Muscle layer of duodenum (tissue), 2 donors: ENCODE data around the gene CPLANE2.
"Not testable (repeated sequence)": the region's sequence is repeated elsewhere in the genome, so short reads cannot be mapped to it uniquely, and the experiment has no call there.

Experiments
- H3K27ac ChIP-seq: one replicate; pipeline ENCODE4 v1.7.0; 2013; ENCODE audit warnings: mild to moderate bottlenecking, low read length
- H3K27me3 ChIP-seq: one replicate; pipeline ENCODE4 v1.7.0; 2013; ENCODE audit warnings: low read depth, mild to moderate bottlenecking, control low read depth, low read length
- H3K36me3 ChIP-seq, 2 donors: one replicate each; pipeline ENCODE4 v1.7.0; 2013; ENCODE audit warnings: low read length in 2 of 2, control low read depth in 1 of 2, mild to moderate bottlenecking in 1 of 2; ENCODE audit not compliant: insufficient read depth in 2 of 2, control insufficient read depth in 1 of 2
- H3K4me1 ChIP-seq, 2 donors: one replicate each; pipeline ENCODE4 v1.7.0; 2013; ENCODE audit warnings: low read length in 2 of 2, mild to moderate bottlenecking in 2 of 2, control low read depth in 1 of 2, moderate library complexity in 1 of 2; ENCODE audit not compliant: insufficient read depth in 2 of 2, control insufficient read depth in 1 of 2
- H3K4me3 ChIP-seq, 2 donors: one replicate each; pipeline ENCODE4 v1.7.0; 2013; ENCODE audit warnings: low read length in 2 of 2, low read depth in 1 of 2, mild to moderate bottlenecking in 1 of 2
- H3K9me3 ChIP-seq, 2 donors: one replicate each; pipeline ENCODE4 v1.7.0; 2013; ENCODE audit warnings: low read length in 2 of 2, control low read depth in 1 of 2, mild to moderate bottlenecking in 1 of 2; ENCODE audit not compliant: control insufficient read depth in 1 of 2
- donor health status: healthy.

CPLANE2 gene

DNA sequence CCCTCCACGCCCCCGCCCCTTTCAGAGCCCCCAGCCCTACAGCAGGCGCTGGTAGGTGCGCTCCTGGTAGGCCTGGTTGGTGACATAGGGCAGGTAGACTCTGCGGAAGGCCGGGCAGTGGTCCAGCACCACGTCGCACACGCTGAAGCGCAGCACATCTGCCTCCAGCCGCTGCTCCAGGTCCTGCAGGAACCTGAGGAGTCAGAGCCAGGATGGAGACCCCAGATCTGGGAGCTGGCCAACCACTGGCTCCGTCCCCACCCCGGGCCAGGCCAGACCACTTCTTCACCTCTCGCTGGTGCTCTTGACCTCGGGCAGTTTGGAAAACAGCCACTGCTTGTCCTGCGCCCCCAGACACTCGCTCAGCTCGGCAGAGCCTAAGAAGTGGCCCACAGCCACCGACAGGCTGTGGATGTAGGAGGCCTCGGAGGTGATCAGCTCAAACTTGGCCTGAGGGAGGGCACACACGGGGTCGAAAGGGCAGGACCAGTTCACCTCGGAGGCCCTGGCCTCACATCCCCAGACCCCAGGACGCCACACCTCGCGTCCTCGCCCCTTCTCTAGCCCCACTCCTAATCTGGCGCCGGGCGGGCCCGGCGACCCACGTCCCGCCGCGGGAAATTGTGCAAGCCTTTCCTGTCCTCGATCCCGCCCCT is 31.0 kb downstream of the CPLANE2 start:
- Histone ChIP-seq H3K27ac (no peak overlapping the region), H3K9me3 (no peaks in the 10 kb centered on the region), H3K4me1 (peaks cover 0 to 7% of the 10 kb centered on the region in 2 donors), H3K27me3 (no peaks in the 10 kb centered on the region), H3K4me3 (peak overlapping the region; percentile 29 to 46), H3K36me3 (peaks cover 0 to 3% of the 10 kb centered on the region in 2 donors)

DNA sequence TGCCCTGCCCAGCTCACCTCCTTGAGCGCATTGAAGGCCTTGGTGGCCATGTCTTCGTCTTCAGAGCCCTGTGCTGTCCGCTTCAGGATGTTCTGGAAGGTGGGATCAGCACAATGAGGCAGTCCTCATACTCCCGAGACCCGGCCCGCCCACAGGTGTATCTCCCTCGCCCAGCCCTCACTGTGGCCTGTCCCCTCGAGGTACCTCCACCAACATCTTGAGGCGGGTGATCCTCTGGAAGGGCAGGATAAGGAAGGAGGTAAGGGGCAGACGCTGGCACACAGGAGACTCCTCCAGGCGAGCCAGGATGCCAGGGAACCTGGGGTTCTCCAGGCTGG is 31.7 kb downstream of the CPLANE2 start:
- Histone ChIP-seq H3K36me3 (peaks cover 0 to 3% of the 10 kb centered on the region in 2 donors), H3K27ac (no peak overlapping the region)

DNA sequence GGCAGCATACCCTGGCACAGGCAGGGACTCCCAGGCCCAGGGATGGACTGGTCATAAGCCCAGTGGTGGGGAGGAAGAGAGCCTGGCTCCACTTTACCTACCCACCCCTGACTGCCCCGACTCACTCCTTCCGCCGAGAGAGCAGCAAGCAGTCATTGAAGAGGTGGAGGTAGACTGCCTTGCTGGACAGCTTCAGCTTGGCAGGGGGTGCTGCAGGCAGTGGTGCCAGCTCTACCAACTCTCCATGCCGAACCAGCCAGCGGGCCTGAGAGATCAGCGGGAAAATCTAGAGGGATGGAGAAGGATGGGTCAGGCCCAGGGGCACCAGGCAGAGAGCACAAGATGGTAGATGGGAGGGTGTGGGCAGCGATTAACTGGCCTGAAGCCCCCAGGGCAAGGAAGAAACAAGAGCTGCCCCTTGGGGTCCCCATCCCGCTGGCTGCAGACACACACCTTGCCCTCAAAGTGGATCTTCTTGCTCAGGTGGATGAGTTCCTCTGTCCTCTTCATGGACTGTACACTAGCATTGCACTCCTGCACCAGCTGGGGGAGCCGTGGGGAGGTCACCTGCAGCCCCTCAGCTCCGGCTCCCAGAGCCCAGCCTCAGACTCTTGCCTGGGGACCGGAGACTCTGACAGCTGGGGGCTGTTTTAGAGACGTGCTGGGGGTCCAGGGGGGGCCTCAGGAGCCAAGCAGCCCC is 32.2 kb downstream of the CPLANE2 start:
- Histone ChIP-seq H3K4me3 (no peak overlapping the region), H3K27ac (no peak overlapping the region), H3K36me3 (peaks cover 0 to 5% of the 10 kb centered on the region in 2 donors), H3K4me1 (peaks cover 0 to 7% of the 10 kb centered on the region in 2 donors), H3K9me3 (no peaks in the 10 kb centered on the region), H3K27me3 (no peaks in the 10 kb centered on the region)

More for the DNA sequence above, 31.7 kb downstream of the CPLANE2 start:
- Histone ChIP-seq H3K4me1 (peaks cover 0 to 7% of the 10 kb centered on the region in 2 donors), H3K9me3 (no peaks in the 10 kb centered on the region), H3K27me3 (no peaks in the 10 kb centered on the region), H3K4me3 (no peak overlapping the region)

DNA sequence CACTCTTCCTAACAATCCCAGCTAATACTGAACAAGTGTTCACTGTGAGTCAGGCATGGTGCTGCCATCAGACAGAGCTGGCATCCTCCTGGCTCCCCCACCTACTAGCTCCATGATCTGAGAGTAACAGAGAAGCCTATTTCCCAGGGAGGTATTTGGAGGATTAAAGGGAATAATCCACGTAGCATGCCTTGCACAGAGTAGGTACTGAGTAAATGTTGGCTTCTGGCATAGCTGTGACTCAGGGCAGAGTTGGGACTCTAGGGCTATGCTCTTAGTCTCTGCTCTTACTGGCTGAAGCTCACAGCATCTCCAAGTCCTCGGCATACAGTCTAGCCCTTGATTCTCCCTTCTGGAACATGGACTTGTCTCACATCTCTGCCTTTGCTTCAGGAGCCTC is 32.8 kb downstream of the CPLANE2 start:
- H3K36me3 ChIP-seq, result peaks cover 0 to 7% of the 10 kb centered on the region in 2 donors
- H3K4me3 ChIP-seq, result no peak overlapping the region
- H3K27me3 ChIP-seq, result no peaks in the 10 kb centered on the region
- H3K27ac ChIP-seq, result no peak overlapping the region
- H3K9me3 ChIP-seq, result no peaks in the 10 kb centered on the region
- peaks cover 0 to 7% of the 10 kb centered on the region in 2 donors for H3K4me1 ChIP-seq

DNA sequence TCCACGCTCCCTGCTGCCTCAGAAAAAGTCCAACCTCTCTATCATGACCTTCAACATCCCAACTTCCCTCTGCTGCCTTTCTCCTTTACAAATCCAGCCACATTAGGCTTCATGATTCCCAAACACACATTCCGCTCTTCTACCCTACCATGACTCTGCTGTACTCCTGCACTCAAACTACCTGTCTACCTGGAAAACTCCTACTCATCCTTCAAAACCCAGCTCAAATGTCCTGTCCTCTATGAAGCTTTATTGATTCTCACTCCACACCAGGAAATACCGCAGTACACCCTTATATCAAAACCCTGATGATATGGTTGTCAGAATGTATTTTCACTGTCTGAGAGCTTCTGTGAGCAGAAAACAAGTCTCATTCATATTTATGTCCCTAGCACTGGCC is 33.4 kb downstream of the CPLANE2 start:
- Histone ChIP-seq H3K9me3 (no peaks in the 10 kb centered on the region), H3K4me1 (peaks cover 0 to 7% of the 10 kb centered on the region in 2 donors), H3K27me3 (no peaks in the 10 kb centered on the region), H3K36me3 (peaks cover 0 to 7% of the 10 kb centered on the region in 2 donors), H3K4me3 (no peak overlapping the region), H3K27ac (no peak overlapping the region)

DNA sequence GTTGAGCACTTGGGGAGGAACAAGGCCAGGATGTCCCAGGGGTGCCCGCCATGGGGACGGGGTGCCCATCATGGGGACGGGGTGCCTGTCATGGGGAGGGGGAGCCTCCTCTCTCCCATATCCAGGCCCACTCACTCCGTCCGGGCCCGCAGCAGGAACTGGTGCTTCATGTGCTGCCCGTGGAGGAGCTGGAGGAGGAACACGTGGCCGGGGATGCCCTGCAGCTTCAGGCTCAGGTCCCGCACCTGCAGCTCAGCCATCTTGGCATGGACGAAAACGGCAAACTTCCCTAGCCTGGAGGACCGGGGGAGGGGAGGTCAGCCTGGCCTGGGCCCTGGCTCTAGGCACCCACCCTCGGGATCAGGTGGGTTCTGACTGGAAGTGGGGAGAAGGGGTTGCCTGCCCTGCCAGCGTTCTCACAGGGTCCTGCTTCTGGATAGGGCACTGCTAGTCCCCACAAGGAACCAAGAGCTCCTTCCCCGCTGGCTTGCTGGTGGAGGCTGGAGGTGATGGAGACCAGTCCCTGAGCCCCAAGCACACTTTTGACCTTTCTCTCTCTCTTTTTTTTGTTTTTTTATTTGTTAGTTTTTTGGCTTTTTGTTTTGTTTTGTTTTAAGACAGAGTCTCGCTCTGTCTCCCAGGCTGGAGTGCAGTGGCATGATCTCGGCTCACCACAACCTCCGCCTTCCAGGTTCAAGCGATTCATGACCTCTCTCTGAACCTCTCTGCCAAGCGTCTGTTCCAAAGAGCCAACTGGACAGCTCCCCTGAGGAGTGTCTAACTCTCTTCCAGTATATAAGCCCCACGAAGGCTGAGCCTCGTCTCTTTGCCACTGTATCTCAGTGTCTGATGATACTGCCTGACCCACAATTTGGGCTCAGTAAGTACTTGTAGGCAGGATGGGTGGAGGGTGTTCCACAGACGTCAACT is 34.4 kb downstream of the CPLANE2 start:
- Histone ChIP-seq H3K27me3 (no peaks in the 10 kb centered on the region), H3K4me3 (no peak overlapping the region), H3K36me3 (peaks cover 0 to 7% of the 10 kb centered on the region in 2 donors), H3K27ac (no peak overlapping the region), H3K9me3 (no peaks in the 10 kb centered on the region), H3K4me1 (peaks cover 0 to 4% of the 10 kb centered on the region in 2 donors)

DNA sequence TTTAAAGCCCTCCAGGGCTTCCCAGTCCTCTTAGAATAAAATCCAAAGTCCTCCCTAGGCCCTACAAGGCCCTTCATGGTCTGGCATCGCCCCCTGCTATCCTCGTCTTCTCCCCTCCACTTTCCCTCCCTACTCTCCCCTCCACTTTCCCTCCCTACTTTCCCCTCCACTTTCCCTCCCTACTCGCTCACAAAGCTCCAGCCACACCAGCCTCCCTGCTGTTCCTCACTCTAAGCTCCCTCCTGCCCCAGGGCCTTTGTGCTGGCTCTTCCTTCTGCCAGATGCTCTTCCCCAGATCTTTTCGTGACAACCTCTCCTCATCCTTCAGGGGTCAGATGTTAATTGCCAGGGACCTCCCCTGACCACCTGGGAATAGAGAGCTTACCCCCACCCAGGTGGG is 37.3 kb downstream of the CPLANE2 start:
- no peaks in the 10 kb centered on the region for H3K27me3 ChIP-seq
- H3K4me3 ChIP-seq, result no peak overlapping the region
- no peak overlapping the region for H3K27ac ChIP-seq
- no peaks in the 10 kb centered on the region for H3K4me1 ChIP-seq
- H3K9me3 ChIP-seq, result no peaks in the 10 kb centered on the region
- peaks cover 0 to 7% of the 10 kb centered on the region in 2 donors for H3K36me3 ChIP-seq

DNA sequence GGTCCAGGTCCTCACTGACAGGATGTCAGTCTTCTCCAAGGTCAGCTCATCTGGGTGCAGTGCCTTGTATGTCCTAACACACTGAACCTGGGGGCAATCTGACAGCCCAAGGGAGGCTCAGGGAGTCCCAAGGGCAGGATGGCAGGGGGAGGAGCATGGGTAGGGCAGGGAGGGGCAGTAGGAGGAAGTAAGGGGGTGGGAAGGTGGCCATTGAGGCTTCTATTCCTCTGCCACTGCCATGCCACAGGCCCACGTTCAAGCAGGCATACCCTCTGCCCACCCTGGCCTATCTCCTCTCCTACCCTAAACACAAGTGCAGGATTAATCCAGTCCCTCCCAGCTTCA is 37.9 kb downstream of the CPLANE2 start:
- Histone ChIP-seq H3K4me1 (no peaks in the 10 kb centered on the region), H3K36me3 (peaks cover 0 to 4% of the 10 kb centered on the region in 2 donors), H3K27ac (no peak overlapping the region), H3K9me3 (no peaks in the 10 kb centered on the region), H3K27me3 (no peaks in the 10 kb centered on the region), H3K4me3 (no peak overlapping the region)

DNA sequence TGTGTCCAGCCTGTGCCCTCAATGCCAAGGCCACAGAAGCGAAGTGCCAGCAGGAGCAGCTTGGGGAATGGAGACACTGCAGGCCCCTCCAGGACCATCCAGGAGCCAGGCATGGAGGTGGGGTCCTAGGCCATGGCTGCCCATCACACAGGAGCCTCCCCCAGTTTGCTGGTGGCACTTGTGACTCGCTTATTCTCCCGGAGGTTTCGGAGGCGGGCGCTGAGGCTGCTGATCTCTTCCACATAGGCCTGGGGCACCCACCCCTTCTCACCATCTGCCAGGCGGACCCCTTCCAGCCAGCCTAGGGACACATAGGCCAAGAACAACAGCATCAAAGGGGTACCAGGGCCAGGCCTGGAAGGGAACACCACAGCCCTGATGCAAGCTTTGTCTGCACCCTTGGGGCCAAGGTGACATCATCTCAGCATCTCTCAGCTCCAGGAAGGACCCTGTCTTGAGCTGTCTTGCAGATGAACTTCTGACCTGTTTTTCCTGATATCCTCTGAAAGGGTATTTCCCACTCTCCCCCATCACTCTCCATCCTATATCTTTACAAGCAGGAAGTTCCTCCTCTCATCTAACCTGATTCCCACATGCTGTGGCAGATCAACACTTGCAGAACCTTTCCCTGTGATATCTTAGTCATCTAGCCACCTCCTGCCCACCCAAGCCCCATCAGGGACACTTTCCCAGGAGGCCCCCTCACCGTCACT is 38.4 kb downstream of the CPLANE2 start:
- Histone ChIP-seq H3K27me3 (no peaks in the 10 kb centered on the region), H3K27ac (no peak overlapping the region), H3K36me3 (peaks cover 0 to 4% of the 10 kb centered on the region in 2 donors), H3K9me3 (no peaks in the 10 kb centered on the region), H3K4me1 (no peaks in the 10 kb centered on the region), H3K4me3 (no peak overlapping the region)

DNA sequence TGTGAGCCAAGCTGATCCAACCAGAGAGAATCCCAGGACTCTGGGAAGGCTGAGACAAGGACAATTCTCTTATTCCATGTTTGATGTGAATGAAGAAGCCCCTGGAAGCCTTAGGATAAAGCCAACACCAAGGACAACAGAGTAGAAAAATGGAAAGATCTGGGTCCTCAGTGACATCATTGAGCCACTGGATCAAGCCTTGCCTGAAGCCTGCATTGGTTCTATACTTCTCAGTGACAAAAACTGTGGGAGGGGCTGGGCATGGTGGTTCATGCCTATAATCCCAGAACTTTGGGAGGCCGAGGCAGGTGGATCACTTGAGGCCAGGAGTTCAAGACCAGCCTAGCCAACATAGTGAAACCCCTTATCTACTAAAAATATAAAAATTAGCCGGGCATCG is 40.1 kb downstream of the CPLANE2 start:
- Histone ChIP-seq H3K4me1 (no peaks in the 10 kb centered on the region), H3K27me3 (no peaks in the 10 kb centered on the region), H3K27ac (no peak overlapping the region), H3K9me3 (no peaks in the 10 kb centered on the region), H3K36me3 (peaks cover 0 to 4% of the 10 kb centered on the region in 2 donors), H3K4me3 (no peak overlapping the region)

DNA sequence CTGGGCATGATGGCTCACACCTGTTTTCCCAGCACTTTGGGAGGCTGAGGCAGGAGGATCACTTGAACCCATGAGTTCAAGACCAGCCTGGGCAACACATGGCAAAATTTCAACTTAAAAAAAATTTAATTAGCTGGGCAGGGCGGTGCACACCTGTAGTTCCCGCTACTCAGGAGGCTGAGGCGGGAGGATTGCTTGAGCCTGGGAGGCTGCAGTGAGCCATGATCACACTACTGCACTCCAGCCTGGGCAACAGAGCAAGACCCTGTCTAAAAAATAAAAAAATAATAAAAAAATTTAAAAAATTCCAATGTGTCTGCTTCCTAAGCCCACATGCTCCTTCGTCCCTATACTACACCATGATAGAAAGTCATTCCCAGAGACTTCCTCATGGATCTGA is 40.8 kb downstream of the CPLANE2 start:
- H3K27ac ChIP-seq, H3K36me3 ChIP-seq, H3K27me3 ChIP-seq, H3K4me3 ChIP-seq, H3K4me1 ChIP-seq, H3K9me3 ChIP-seq: not testable (repeated sequence)
